NCI-H510A (cell line): ENCODE data around the gene QKI.
"Not testable (repeated sequence)": the region's sequence is repeated elsewhere in the genome, so short reads cannot be mapped to it uniquely, and the experiment has no call there.

Experiments used
- DNase-seq: peaks from one replicate; lab custom pipeline; 2025; lab: John Stamatoyannopoulos, UW

The QKI gene

GRCh38 chr6:163439997-163440396 lies 25.5 kb downstream of the QKI start:
- no peak for DNase-seq

- DNase-seq: no peak
These were observed 27.8 kb downstream of the QKI start for GRCh38 chr6:163442336-163442735.

GRCh38 chr6:163444077-163444476 lies 29.6 kb downstream of the QKI start:
- DNase-seq: no peak

GRCh38 chr6:163446549-163446948 lies 32.0 kb downstream of the QKI start:
- no peak for DNase-seq

- DNase-seq: no peak
These were observed 34.6 kb downstream of the QKI start for GRCh38 chr6:163449076-163449475.

- no peak for DNase-seq
These were observed 39.9 kb downstream of the QKI start for GRCh38 chr6:163454425-163454824.

- DNase-seq: no peak
These were observed 41.0 kb downstream of the QKI start for GRCh38 chr6:163455552-163455951.

GRCh38 chr6:163457637-163458561 lies 43.4 kb downstream of the QKI start:
- DNase-seq: no peak

GRCh38 chr6:163459007-163459406 lies 44.5 kb downstream of the QKI start:
- DNase-seq: no peak

GRCh38 chr6:163459536-163459935 lies 45.0 kb downstream of the QKI start:
- DNase-seq: no peak

GRCh38 chr6:163460307-163460782 lies 45.8 kb downstream of the QKI start:
- no peak for DNase-seq

- DNase-seq: no peak
These were observed 47.2 kb downstream of the QKI start for GRCh38 chr6:163461696-163462095.

GRCh38 chr6:163463180-163463579 lies 48.7 kb downstream of the QKI start:
- no peak for DNase-seq

GRCh38 chr6:163463795-163464194 lies 49.3 kb downstream of the QKI start:
- DNase-seq: no peak

- no peak for DNase-seq
These were observed 52.4 kb downstream of the QKI start for GRCh38 chr6:163466839-163467390.

GRCh38 chr6:163468738-163469137 lies 54.2 kb downstream of the QKI start:
- no peak for DNase-seq

- no peak for DNase-seq
These were observed 55.0 kb downstream of the QKI start for GRCh38 chr6:163469459-163469985.

- no peak for DNase-seq
These were observed 56.1 kb downstream of the QKI start for GRCh38 chr6:163470611-163471010.

GRCh38 chr6:163474581-163474980 lies 60.1 kb downstream of the QKI start:
- no peak for DNase-seq

- not testable (repeated sequence) for DNase-seq
These were observed 62.4 kb downstream of the QKI start for GRCh38 chr6:163476946-163477345.

- DNase-seq: no peak
These were observed 68.6 kb downstream of the QKI start for GRCh38 chr6:163483107-163483506.

- DNase-seq: no peak
These were observed 70.9 kb downstream of the QKI start for GRCh38 chr6:163485388-163485851.

GRCh38 chr6:163486821-163487220 lies 72.3 kb downstream of the QKI start:
- DNase-seq: no peak
